Measurements from ENCODE around the gene PLD1.

- TF ChIP-seq ZNF592 (IDR thresholded peaks at IDR 0.05) (no peak), CEBPB (IDR thresholded peaks at IDR 0.05; ENCODE audit: borderline replicate concordance in 1 of 2, low read depth in 2 of 2, low read length in 2 of 2) (no peak), POLR2AphosphoS5 (IDR thresholded peaks at IDR 0.05; ENCODE audit: low read length) (no peak), ZBTB4 (CRISPR knock-in tag; IDR thresholded peaks at IDR 0.05) (no peak), CTCF (IDR thresholded peaks at IDR 0.05 in 2 of 3, conservative IDR thresholded peaks at IDR 0.05 in 1 of 3; ENCODE audit: control insufficient read depth in 2 of 3, extremely low read depth in 1 of 3, insufficient read depth in 1 of 3, low read depth in 3 of 3, low read length in 3 of 3) (no peak), POLR2A (IDR thresholded peaks at IDR 0.05; ENCODE audit: low read depth, low read length) (no peak), CEBPZ (IDR thresholded peaks at IDR 0.05; ENCODE audit: low read depth, low read length) (no peak)
These were observed 24.8 kb upstream of the PLD1 start for GRCh38 chr3:171835116-171835515.

All from GM12878 (cell line).